ENCODE results near the gene WIZ.

WIZ gene

DNA sequence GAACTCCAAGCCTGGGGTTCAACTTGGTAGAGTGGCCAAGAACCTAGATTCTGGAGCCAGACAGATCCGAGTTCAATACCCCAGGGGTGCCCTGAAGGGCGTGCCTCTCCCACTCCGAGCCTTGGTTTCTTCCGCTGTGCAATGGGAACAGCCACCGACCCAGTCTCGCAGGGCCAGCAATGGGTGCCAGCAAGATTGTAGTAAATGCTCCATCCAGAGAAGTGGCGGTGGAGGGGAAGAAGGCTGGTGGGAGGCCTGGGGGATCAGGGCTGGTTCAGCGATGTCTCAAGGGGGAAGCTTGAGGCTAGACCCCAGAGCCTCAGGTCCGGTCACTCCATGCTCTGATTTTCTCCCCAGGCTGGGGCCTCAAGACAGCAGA is 4.5 kb downstream of the WIZ start:
- no peak for TF ChIP-seq TEAD4 (IDR thresholded peaks at IDR 0.05)
- TF ChIP-seq FOXM1 (IDR thresholded peaks at IDR 0.05; ENCODE audit: borderline replicate concordance, low read depth), result no peak

DNA sequence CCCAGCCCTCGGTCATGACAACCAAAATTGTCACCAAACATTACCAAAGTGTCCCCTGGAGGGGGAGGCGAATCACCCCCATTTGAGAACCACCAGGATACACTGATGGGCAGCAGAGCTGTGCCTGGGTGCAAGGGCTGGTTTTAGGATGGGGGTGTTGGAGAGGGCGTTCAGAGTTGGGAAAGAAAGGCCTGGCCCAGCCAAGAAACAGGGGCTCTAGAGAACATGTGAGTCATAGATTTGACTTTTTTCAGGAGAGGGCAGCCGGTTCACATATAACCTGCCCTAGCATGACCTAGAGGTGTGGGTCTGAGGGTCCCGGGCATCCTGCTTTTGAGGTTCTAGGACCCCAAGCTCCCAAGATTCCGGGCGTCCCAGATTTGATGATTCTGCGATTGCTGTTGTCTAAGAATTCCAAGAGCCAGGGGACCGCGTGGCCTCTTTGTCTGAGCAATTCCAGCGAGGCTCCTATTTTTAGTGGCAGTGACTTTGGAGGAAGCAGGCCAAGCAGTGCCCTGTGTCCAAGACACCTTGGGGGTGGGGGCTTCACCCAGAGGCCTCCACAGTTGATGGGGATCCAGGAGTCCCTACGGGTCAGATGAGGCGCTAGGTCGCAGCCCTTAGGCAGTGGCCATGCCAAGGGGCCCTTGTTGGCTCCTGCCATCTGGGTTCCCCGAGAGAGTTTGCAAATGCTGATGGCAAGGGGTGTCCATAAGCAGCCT is 5.1 kb downstream of the WIZ start:
- TF ChIP-seq FOXM1 (IDR thresholded peaks at IDR 0.05; ENCODE audit: borderline replicate concordance, low read depth) (no peak), CEBPB (IDR thresholded peaks at IDR 0.05) (no peak), TCF12 (IDR thresholded peaks at IDR 0.05; ENCODE audit: low read depth) (no peak), EP300 (IDR thresholded peaks at IDR 0.05; ENCODE audit: borderline replicate concordance) (no peak), RAD21 (IDR thresholded peaks at IDR 0.05; ENCODE audit: low read depth) (no peak), NFIC (IDR thresholded peaks at IDR 0.05) (no peak), EGR1 (IDR thresholded peaks at IDR 0.05) (no peak), YY1 (IDR thresholded peaks at IDR 0.05; ENCODE audit: low read depth) (no peak), TEAD4 (IDR thresholded peaks at IDR 0.05) (no peak)
- TF ChIP-seq, protein P1, sequence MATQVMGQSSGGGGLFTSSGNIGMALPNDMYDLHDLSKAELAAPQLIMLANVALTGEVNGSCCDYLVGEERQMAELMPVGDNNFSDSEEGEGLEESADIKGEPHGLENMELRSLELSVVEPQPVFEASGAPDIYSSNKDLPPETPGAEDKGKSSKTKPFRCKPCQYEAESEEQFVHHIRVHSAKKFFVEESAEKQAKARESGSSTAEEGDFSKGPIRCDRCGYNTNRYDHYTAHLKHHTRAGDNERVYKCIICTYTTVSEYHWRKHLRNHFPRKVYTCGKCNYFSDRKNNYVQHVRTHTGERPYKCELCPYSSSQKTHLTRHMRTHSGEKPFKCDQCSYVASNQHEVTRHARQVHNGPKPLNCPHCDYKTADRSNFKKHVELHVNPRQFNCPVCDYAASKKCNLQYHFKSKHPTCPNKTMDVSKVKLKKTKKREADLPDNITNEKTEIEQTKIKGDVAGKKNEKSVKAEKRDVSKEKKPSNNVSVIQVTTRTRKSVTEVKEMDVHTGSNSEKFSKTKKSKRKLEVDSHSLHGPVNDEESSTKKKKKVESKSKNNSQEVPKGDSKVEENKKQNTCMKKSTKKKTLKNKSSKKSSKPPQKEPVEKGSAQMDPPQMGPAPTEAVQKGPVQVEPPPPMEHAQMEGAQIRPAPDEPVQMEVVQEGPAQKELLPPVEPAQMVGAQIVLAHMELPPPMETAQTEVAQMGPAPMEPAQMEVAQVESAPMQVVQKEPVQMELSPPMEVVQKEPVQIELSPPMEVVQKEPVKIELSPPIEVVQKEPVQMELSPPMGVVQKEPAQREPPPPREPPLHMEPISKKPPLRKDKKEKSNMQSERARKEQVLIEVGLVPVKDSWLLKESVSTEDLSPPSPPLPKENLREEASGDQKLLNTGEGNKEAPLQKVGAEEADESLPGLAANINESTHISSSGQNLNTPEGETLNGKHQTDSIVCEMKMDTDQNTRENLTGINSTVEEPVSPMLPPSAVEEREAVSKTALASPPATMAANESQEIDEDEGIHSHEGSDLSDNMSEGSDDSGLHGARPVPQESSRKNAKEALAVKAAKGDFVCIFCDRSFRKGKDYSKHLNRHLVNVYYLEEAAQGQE (IDR thresholded peaks at IDR 0.05; ENCODE audit: low read depth), result no peak

DNA sequence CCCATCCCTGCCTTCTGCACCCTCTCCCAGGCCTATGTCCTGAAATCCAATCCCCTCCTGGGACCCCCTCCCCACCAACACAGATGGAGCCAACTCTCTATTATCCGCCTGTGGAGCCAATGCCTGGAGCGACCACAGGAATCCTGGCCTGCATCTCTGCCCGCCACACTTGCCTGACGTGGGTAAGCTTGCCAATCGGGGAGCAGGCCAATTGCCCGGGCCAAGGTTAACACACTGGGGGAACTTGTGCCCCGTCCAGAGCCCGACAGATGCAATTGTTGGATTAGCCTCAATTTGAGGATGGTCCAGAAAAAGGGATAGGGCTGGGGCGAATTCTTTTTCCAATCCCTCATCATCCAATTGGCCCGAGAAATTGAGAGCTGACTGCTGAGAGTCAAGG is 5.9 kb downstream of the WIZ start:
- TF ChIP-seq EGR1 (IDR thresholded peaks at IDR 0.05) (no peak), CEBPB (IDR thresholded peaks at IDR 0.05) (no peak), CREB1 (IDR thresholded peaks at IDR 0.05; ENCODE audit: low read depth) (no peak), RAD21 (IDR thresholded peaks at IDR 0.05; ENCODE audit: low read depth) (no peak), ZBTB7A (IDR thresholded peaks at IDR 0.05; ENCODE audit: low read depth) (no peak), EP300 (IDR thresholded peaks at IDR 0.05; ENCODE audit: borderline replicate concordance) (no peak), TEAD4 (IDR thresholded peaks at IDR 0.05) (no peak), NFIC (IDR thresholded peaks at IDR 0.05) (no peak), TCF12 (IDR thresholded peaks at IDR 0.05; ENCODE audit: low read depth) (no peak), YY1 (IDR thresholded peaks at IDR 0.05; ENCODE audit: low read depth) (no peak), FOXM1 (IDR thresholded peaks at IDR 0.05; ENCODE audit: borderline replicate concordance, low read depth) (no peak), TAF1 (IDR thresholded peaks at IDR 0.05; ENCODE audit: low read depth) (no peak)
- TF ChIP-seq, protein P1 (IDR thresholded peaks at IDR 0.05; ENCODE audit: low read depth), result no peak
- TF ChIP-seq, protein P2, sequence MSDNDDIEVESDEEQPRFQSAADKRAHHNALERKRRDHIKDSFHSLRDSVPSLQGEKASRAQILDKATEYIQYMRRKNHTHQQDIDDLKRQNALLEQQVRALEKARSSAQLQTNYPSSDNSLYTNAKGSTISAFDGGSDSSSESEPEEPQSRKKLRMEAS (IDR thresholded peaks at IDR 0.05), result no peak
- TF ChIP-seq, protein P3, sequence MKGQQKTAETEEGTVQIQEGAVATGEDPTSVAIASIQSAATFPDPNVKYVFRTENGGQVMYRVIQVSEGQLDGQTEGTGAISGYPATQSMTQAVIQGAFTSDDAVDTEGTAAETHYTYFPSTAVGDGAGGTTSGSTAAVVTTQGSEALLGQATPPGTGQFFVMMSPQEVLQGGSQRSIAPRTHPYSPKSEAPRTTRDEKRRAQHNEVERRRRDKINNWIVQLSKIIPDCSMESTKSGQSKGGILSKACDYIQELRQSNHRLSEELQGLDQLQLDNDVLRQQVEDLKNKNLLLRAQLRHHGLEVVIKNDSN (IDR thresholded peaks at IDR 0.05), result no peak

DNA sequence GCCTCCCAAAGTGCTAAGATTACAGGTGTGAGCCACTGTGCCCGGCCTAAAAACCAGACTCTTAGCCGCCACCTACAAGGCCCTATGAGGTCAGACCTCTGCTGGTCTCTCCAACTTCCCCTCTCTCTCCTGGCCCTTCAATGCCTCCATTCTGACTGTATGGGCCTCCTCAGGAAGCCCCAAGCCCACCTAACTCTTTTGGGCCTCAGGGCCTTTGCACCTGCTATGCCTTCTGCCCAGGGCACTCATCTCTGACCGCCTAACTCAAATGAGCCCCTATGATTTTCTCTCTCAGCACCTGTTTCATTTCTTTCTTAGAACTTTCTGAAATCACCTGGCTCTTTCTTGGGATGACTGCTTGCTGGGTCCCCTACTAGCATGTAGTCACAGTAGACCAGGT is 6.4 kb downstream of the WIZ start:
- TF ChIP-seq CREB1 (IDR thresholded peaks at IDR 0.05; ENCODE audit: low read depth), result no peak
- TF ChIP-seq YY1 (IDR thresholded peaks at IDR 0.05; ENCODE audit: low read depth), result no peak
- TF ChIP-seq, protein P1 (IDR thresholded peaks at IDR 0.05; ENCODE audit: low read depth), result no peak
- TF ChIP-seq ZBTB7A (IDR thresholded peaks at IDR 0.05; ENCODE audit: low read depth), result no peak
- TF ChIP-seq, protein P2 (IDR thresholded peaks at IDR 0.05), result no peak
- TF ChIP-seq TEAD4 (IDR thresholded peaks at IDR 0.05), result no peak
- no peak for TF ChIP-seq FOXM1 (IDR thresholded peaks at IDR 0.05; ENCODE audit: borderline replicate concordance, low read depth)
- TF ChIP-seq NFIC (IDR thresholded peaks at IDR 0.05), result no peak
- no peak for TF ChIP-seq RAD21 (IDR thresholded peaks at IDR 0.05; ENCODE audit: low read depth)
- no peak for TF ChIP-seq CEBPB (IDR thresholded peaks at IDR 0.05)
- TF ChIP-seq TAF1 (IDR thresholded peaks at IDR 0.05; ENCODE audit: low read depth), result no peak
- no peak for TF ChIP-seq EP300 (IDR thresholded peaks at IDR 0.05; ENCODE audit: borderline replicate concordance)
